H1 (cell line): ENCODE data around the gene SLC26A1. TPM values are rescaled to one million over a fixed set of nuclear protein-coding genes. Genes with fewer than 3 reads are reported as not detected.

ENCODE experiments used
- CTCF ChIA-PET: fragments of 300-600 bp; sonication (Branson Sonifier 250); formaldehyde crosslinking; loops from one replicate; lab custom pipeline; 2021; ENCODE audit not compliant: partially characterized antibody; lab: Charles Lee
- POLR2A ChIA-PET: fragments of 300-600 bp; sonication (Branson Sonifier 250); formaldehyde crosslinking; loops from one replicate; lab custom pipeline; 2021; ENCODE audit warnings: inconsistent platforms; ENCODE audit not compliant: partially characterized antibody; lab: Charles Lee
- DNase-seq, 2 experiments: peaks; one replicate each; pipeline versions ENCODE4 v3.0.0 to v3.0.0-alpha.2; 2010 to 2022; ENCODE audit warnings: low spot score in 2 of 2, low read depth in 1 of 2, mixed read lengths in 1 of 2
- FAIRE-seq: peaks from 2 replicates; lab custom pipeline; 2011; peaks lifted over from hg19 to GRCh38; lab: Jason Lieb, UNC
- H2AFZ ChIP-seq: 2 replicates; pipeline ENCODE4 v1.8.1; 2012; ENCODE audit warnings: low read length, inconsistent platforms
- H2AK5ac ChIP-seq: 2 replicates; pipeline ENCODE4 v1.6.1; 2013; ENCODE audit warnings: low read depth, low read length
- H2BK120ac ChIP-seq: replicated peaks from 2 replicates; pipeline ENCODE3; 2013; ENCODE audit warnings: low read depth, low read length, inconsistent platforms
- H2BK12ac ChIP-seq: 2 replicates; pipeline ENCODE4 v1.6.1; 2013; ENCODE audit warnings: low read depth, low read length
- H2BK15ac ChIP-seq: 2 replicates; pipeline ENCODE4 v1.6.1; 2013; ENCODE audit warnings: low read length
- H2BK20ac ChIP-seq: 2 replicates; pipeline ENCODE4 v1.6.1; 2013; ENCODE audit warnings: low read length
- H2BK5ac ChIP-seq: 2 replicates; pipeline ENCODE4 v1.6.1; 2013; ENCODE audit warnings: low read depth, low read length
- H3K14ac ChIP-seq: 2 replicates; pipeline ENCODE4 v1.6.1; 2013; ENCODE audit warnings: inconsistent platforms; ENCODE audit not compliant: insufficient read length
- H3K18ac ChIP-seq: 2 replicates; pipeline ENCODE4 v1.6.1; 2013; ENCODE audit warnings: low read length; ENCODE audit errors: extremely low read depth
- H3K23ac ChIP-seq: 2 replicates; pipeline ENCODE4 v1.6.1; 2013; ENCODE audit warnings: inconsistent platforms; ENCODE audit not compliant: insufficient read length
- H3K23me2 ChIP-seq: 2 replicates; pipeline ENCODE4 v1.6.1; 2013; ENCODE audit warnings: low read depth, low read length
- H3K27ac ChIP-seq: 2 replicates; pipeline ENCODE4 v1.6.1; 2011; ENCODE audit warnings: low read depth, low read length, inconsistent platforms
- H3K27me3 ChIP-seq, 4 experiments: replicated peaks in 1 of 4; 1 replicate in 1 of 4; 2 replicates in 3 of 4; pipeline versions ENCODE4 v1.6.1 to v1.8.1; 2011 to 2013; ENCODE audit warnings: low read length in 3 of 4, mild to moderate bottlenecking in 3 of 4, inconsistent platforms in 2 of 4, mixed read lengths in 2 of 4, moderate library complexity in 1 of 4; ENCODE audit not compliant: control insufficient read depth in 3 of 4, insufficient read depth in 3 of 4; ENCODE audit errors: extremely low read depth in 1 of 4
- H3K36me3 ChIP-seq, 4 experiments: 2 replicates each; pipeline versions ENCODE4 v1.6.1 to v1.8.1; 2011 to 2013; ENCODE audit warnings: mild to moderate bottlenecking in 4 of 4, low read length in 3 of 4, moderate library complexity in 2 of 4, control low read depth in 1 of 4, inconsistent platforms in 1 of 4; ENCODE audit not compliant: insufficient read depth in 4 of 4, control insufficient read depth in 2 of 4
- H3K4ac ChIP-seq: replicated peaks from 2 replicates; pipeline ENCODE3; 2013; ENCODE audit warnings: low read length, low read depth, mixed read lengths, inconsistent platforms; ENCODE audit not compliant: insufficient read length
- H3K4me1 ChIP-seq, 4 experiments: replicated peaks in 1 of 4; 1 replicate in 1 of 4; 2 replicates in 3 of 4; pipeline versions ENCODE4 v1.6.1 to v1.8.1; 2011 to 2013; ENCODE audit warnings: low read length in 3 of 4, inconsistent platforms in 2 of 4, mixed read lengths in 1 of 4; ENCODE audit not compliant: insufficient read depth in 4 of 4, control insufficient read depth in 3 of 4
- H3K4me2 ChIP-seq, 2 experiments: 2 replicates each; pipeline versions ENCODE4 v1.6.1 to v1.8.1; 2011 to 2013; ENCODE audit warnings: low read depth in 2 of 2, low read length in 2 of 2, control low read depth in 1 of 2, inconsistent platforms in 1 of 2, mild to moderate bottlenecking in 1 of 2; ENCODE audit not compliant: insufficient read depth in 1 of 2
- H3K4me3 ChIP-seq, 4 experiments: fragments of 200-600, 300-600 bp in 1 of 4; sonication (generic), shearing (Covaris generic), sonication (Bioruptor Twin) in 1 of 4; 2 replicates each; pipeline versions ENCODE4 v1.5.1 to v1.8.1; 2011 to 2016; ENCODE audit warnings: low read length in 4 of 4, low read depth in 3 of 4, control low read depth in 2 of 4, inconsistent platforms in 2 of 4, mild to moderate bottlenecking in 2 of 4, mixed read lengths in 1 of 4, moderate library complexity in 1 of 4; ENCODE audit not compliant: insufficient read depth in 2 of 4; ENCODE audit errors: extremely low read depth in 1 of 4
- H3K56ac ChIP-seq: replicated peaks from 2 replicates; pipeline ENCODE3; 2013; ENCODE audit warnings: low read depth, mild to moderate bottlenecking, mixed read lengths, low read length, inconsistent platforms; ENCODE audit not compliant: insufficient read length
- H3K79me1 ChIP-seq: 2 replicates; pipeline ENCODE4 v1.6.1; 2013; ENCODE audit warnings: low read depth, low read length, control low read depth
- H3K79me2 ChIP-seq, 2 experiments: 2 replicates each; pipeline versions ENCODE4 v1.6.1 to v1.8.1; 2012 to 2013; ENCODE audit warnings: low read length in 2 of 2, mild to moderate bottlenecking in 2 of 2, inconsistent platforms in 1 of 2; ENCODE audit not compliant: insufficient read depth in 2 of 2, control insufficient read depth in 1 of 2
- H3K9ac ChIP-seq, 4 experiments: replicated peaks in 1 of 4; 1 replicate in 1 of 4; 2 replicates in 3 of 4; pipeline versions ENCODE4 v1.6.1 to v1.8.1; 2011 to 2013; ENCODE audit warnings: low read depth in 3 of 4, low read length in 3 of 4, control low read depth in 2 of 4, mild to moderate bottlenecking in 2 of 4, moderate library complexity in 2 of 4, inconsistent platforms in 1 of 4; ENCODE audit errors: extremely low read depth in 1 of 4
- H3K9me3 ChIP-seq, 2 experiments: 2 replicates each; pipeline versions ENCODE4 v1.6.1 to v1.8.1; 2012 to 2013; ENCODE audit warnings: mild to moderate bottlenecking in 2 of 2, moderate library complexity in 2 of 2, control low read depth in 1 of 2, inconsistent platforms in 1 of 2, low read depth in 1 of 2, low read length in 1 of 2, mixed read lengths in 1 of 2; ENCODE audit not compliant: insufficient read depth in 2 of 2
- H4K20me1 ChIP-seq, 2 experiments: replicated peaks in 1 of 2; 2 replicates each; pipeline versions ENCODE3 to v1.8.1; 2011 to 2013; ENCODE audit warnings: inconsistent platforms in 2 of 2, low read length in 2 of 2, mild to moderate bottlenecking in 1 of 2; ENCODE audit not compliant: insufficient read depth in 2 of 2, control insufficient read depth in 1 of 2
- H4K5ac ChIP-seq: 2 replicates; pipeline ENCODE4 v1.6.1; 2013; ENCODE audit warnings: low read length, low read depth, mixed read lengths, inconsistent platforms; ENCODE audit not compliant: insufficient read length
- H4K8ac ChIP-seq: 2 replicates; pipeline ENCODE4 v1.8.0; 2013; ENCODE audit warnings: mild to moderate bottlenecking, moderate library complexity, low read length, inconsistent platforms; ENCODE audit not compliant: insufficient read depth; ENCODE audit errors: extremely low read depth
- H4K91ac ChIP-seq: replicated peaks from 2 replicates; pipeline ENCODE3; 2013; ENCODE audit warnings: low read length, mixed read lengths, inconsistent platforms; ENCODE audit not compliant: insufficient read length
- HDAC6 ChIP-seq: IDR thresholded peaks from one replicate; pipeline ENCODE4 v1.7.1; 2012; ENCODE audit warnings: low read depth, mild to moderate bottlenecking, inconsistent platforms, low read length, moderate library complexity
- JUND ChIP-seq: IDR thresholded peaks from 2 replicates; pipeline ENCODE4 v1.6.1; 2011; ENCODE audit warnings: mild to moderate bottlenecking, improper control_type of control experiment, low read length
- RXRA ChIP-seq: IDR thresholded peaks from 2 replicates; pipeline ENCODE4 v1.6.1; 2011; ENCODE audit warnings: low read depth, mild to moderate bottlenecking, low read length, moderate library complexity; ENCODE audit not compliant: insufficient read depth
- TEAD4 ChIP-seq: IDR thresholded peaks from 2 replicates; pipeline ENCODE4 v1.6.1; 2012; ENCODE audit warnings: low read depth, low read length, inconsistent platforms, mixed read lengths
- WGBS, 2 experiments: shearing (Covaris generic) in 1 of 2; methylation state at CpG; one replicate each; pipeline versions ENCODE4 v1.1.6 to v1.1.7; 2013 to 2015; ENCODE audit warnings: low lambda C conversion rate in 2 of 2, mixed read lengths in 2 of 2, inconsistent platforms in 1 of 2, low coverage in 1 of 2, missing lambda C conversion rate in 1 of 2; ENCODE audit not compliant: insufficient replicate concordance in 2 of 2, insufficient coverage in 1 of 2, insufficient read length in 1 of 2; ENCODE audit errors: extremely low coverage in 1 of 2, missing lambda C conversion rate in 1 of 2; 5-methylcytosine and 5-hydroxymethylcytosine counted together
- polyA plus RNA-seq, 7 experiments: library from polyadenylated mRNA; depleted of rRNA in 3 of 7; stranded (reverse) in 5 of 7; unstranded in 2 of 7; fragments of >200 nt in 5 of 7; fragments of 200-250 nt in 2 of 7; gene quantifications; 1 replicate in 5 of 7; 2 replicates in 1 of 7; 4 replicates in 1 of 7; pipeline versions ENCODE4 v1.2.1 to v1.2.3, GENCODE V29; 2011 to 2013; ENCODE audit warnings: missing spikeins in 2 of 7, mixed read lengths in 2 of 7
- total RNA-seq: library from RNA; stranded (reverse); fragmentation: NEBNext Ultra II Directional; extraction: Animal tissue kit (Norgen Biotek cat#: 25700); gene quantifications from 2 replicates; pipeline ENCODE4 v1.2.1, GENCODE V29; 2021

Gene SLC26A1
- total and polyA plus RNA-seq, 2 of the 8 experiments (the other 6 are each of a cell fraction or from before 2014, with no cell fraction given), result 0.11 TPM; not detected in 1

DNA sequence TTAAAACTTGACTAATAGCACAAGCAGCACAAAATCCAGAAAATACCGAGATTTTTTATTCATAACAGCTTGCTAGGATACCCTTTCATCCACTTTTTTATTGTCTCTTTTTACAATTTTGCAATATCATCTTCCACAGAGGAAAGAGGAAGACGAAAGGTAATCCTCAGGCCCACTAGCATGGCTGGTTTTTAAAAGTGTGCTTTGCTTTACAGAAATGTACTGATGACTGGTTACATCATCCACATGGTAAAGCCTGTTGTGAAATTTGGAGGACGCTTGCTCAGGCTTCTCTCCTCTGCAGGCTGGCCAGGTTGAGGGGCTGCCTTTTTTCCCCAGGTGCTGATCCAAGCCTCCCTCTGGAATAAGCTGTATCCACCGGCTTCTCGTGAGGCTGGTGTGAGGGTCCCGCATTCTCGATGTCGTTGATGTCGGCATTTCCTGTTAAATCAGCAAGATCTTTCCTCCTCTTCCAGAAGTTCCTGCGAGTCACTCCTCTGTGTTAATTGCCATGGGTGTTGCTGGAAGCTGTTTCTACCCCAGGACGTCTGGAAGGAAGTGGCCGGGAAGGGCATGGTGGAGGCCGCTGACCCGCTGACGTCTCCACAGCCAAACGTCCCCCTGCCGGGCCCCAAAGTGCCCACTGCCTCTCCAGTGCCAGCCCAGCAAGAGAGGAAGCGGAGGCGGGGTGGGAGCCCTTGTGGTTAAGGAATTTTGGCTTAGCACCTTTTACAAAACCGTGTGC lies 14.1 kb downstream of the SLC26A1 start:
- no peak overlapping the region; a peak in 1 of 7 replicates for H3K9ac ChIP-seq
- H3K36me3 ChIP-seq, result no peaks in the 10 kb centered on the region
- H3K18ac ChIP-seq, result no peak overlapping the region
- TF ChIP-seq RXRA (no peak), JUND (no peak), HDAC6 (no peak), TEAD4 (no peak)
- TF ChIP-seq, all 59 proteins: peak for 0
- CTCF ChIA-PET, result interaction anchor here (0.8 to 2.0 kb wide), 6 partner anchors 8 to 295 kb away, joined by 3 to 5 read pairs (median 3); partner anchors contain the start of gene IDUA
- DNase-seq (no peak), FAIRE-seq (no peak)
- Histone ChIP-seq H2BK5ac (no peak overlapping the region), H3K14ac (no peak overlapping the region), H4K8ac (peak overlapping the region; percentile 29; the same call in 1 of the 2 replicates), H3K4me3 (no peak overlapping the region), H3K79me2 (no peaks in the 10 kb centered on the region), H4K91ac (peak overlapping the region; percentile 42), H4K5ac (no peak overlapping the region), H4K20me1 (no peaks in the 10 kb centered on the region), H3K23ac (no peak overlapping the region), H2BK20ac (no peak overlapping the region), H3K27me3 (peaks cover 0 to 6% (median 2%) of the 10 kb centered on the region in 4 experiments; a peak in 2 of 7 replicates), H3K79me1 (no peaks in the 10 kb centered on the region), H3K4me2 (no peak overlapping the region), H3K9me3 (peaks cover 5 to 11% of the 10 kb centered on the region in 2 experiments; a peak in 1 of 4 replicates), H2BK12ac (peak overlapping the region; percentile 75; the same call in 1 of the 2 replicates), H3K23me2 (no peaks in the 10 kb centered on the region), H3K56ac (no peak overlapping the region), H3K27ac (no peak overlapping the region), H2BK15ac (peak overlapping the region; percentile 46; the same call in 1 of the 2 replicates), H2BK120ac (no peak overlapping the region), H3K4me1 (peaks cover 0 to 6% (median 0%) of the 10 kb centered on the region in 4 experiments; a peak in 1 of 7 replicates), H3K4ac (no peak overlapping the region), H2AK5ac (no peak overlapping the region), H2AFZ (no peak overlapping the region)
- POLR2A ChIA-PET, result no interaction called here
- 75% methylated on average over 20 of the region's 20 CpGs; no CpG with 5 or more reads in 1 of the 2 experiments for WGBS, 2 experiments
